Liver (tissue), 3 donors: ENCODE measurements around the gene ZNF223.

ENCODE experiments used
- GABPA ChIP-seq, 2 donors: IDR thresholded peaks in 1 of 2; conservative IDR thresholded peaks in 1 of 2; 2 replicates each; pipeline ENCODE4 v1.6.1; 2016; ENCODE audit warnings: antibody characterized with exemption in 2 of 2, mild to moderate bottlenecking in 1 of 2, moderate library complexity in 1 of 2
- JUND ChIP-seq, 2 donors: IDR thresholded peaks; 2 replicates each; pipeline ENCODE4 v1.6.1; 2016; ENCODE audit warnings: antibody characterized with exemption in 2 of 2
- NR2F2 ChIP-seq: IDR thresholded peaks from 2 replicates; pipeline ENCODE4 v1.6.1; 2016; ENCODE audit warnings: antibody characterized with exemption
- RAD21 ChIP-seq, 2 donors: IDR thresholded peaks; 2 replicates each; pipeline ENCODE4 v1.6.1; 2016; ENCODE audit warnings: antibody characterized with exemption in 2 of 2, mild to moderate bottlenecking in 2 of 2
- RXRA ChIP-seq, 2 donors: IDR thresholded peaks; 2 replicates each; pipeline ENCODE4 v1.6.1; 2017 to 2018; ENCODE audit warnings: antibody characterized with exemption in 2 of 2, mild to moderate bottlenecking in 1 of 2
- SP1 ChIP-seq: IDR thresholded peaks from 2 replicates; pipeline ENCODE4 v1.6.1; 2018; ENCODE audit warnings: antibody characterized with exemption, mild to moderate bottlenecking
- TAF1 ChIP-seq: conservative IDR thresholded peaks from 2 replicates; pipeline ENCODE4 v1.6.1; 2016; ENCODE audit warnings: antibody characterized with exemption, mild to moderate bottlenecking
- TF ChIP-seq, protein P1 (sequence below): fragments of 150-350 bp; IDR thresholded peaks from 2 replicates; pipeline ENCODE4 v1.5.1; 2017; ENCODE audit warnings: improper control_type of control experiment, low read depth, low read length; ENCODE audit not compliant: missing input control
- TF ChIP-seq, protein P2 (sequence below): IDR thresholded peaks from 2 replicates; pipeline ENCODE4 v1.6.1; 2016; ENCODE audit warnings: antibody characterized with exemption
- donor health status: healthy.
- donor health status: healthy.

DNA sequence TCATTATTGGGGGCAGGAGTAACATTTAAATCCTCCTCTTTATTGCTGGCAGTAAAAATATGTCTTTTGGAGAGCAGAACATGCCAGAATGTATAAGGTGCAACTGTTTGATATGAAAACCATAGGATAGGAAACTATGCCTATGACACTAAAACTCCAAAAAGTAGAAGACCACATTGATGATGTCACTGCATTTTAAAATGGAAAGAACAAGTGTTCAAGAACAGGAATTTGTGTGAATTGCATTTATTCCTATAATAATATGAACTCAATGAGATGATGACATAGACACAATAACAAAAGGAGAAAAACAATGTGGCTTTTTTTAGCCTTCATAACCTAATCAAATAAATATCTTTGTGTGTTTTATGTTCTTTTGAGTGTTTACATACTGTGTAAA, 57.6 kb downstream of the ZNF223 start:
- TF ChIP-seq, protein P1, sequence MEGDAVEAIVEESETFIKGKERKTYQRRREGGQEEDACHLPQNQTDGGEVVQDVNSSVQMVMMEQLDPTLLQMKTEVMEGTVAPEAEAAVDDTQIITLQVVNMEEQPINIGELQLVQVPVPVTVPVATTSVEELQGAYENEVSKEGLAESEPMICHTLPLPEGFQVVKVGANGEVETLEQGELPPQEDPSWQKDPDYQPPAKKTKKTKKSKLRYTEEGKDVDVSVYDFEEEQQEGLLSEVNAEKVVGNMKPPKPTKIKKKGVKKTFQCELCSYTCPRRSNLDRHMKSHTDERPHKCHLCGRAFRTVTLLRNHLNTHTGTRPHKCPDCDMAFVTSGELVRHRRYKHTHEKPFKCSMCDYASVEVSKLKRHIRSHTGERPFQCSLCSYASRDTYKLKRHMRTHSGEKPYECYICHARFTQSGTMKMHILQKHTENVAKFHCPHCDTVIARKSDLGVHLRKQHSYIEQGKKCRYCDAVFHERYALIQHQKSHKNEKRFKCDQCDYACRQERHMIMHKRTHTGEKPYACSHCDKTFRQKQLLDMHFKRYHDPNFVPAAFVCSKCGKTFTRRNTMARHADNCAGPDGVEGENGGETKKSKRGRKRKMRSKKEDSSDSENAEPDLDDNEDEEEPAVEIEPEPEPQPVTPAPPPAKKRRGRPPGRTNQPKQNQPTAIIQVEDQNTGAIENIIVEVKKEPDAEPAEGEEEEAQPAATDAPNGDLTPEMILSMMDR = no peak
- TF ChIP-seq JUND (IDR thresholded peaks at IDR 0.05) (no peak), RAD21 (IDR thresholded peaks at IDR 0.05) (no peak), NR2F2 (no peak), SP1 (no peak), TAF1 (no peak), RXRA (IDR thresholded peaks at IDR 0.05) (no peak), GABPA (IDR thresholded peaks at IDR 0.05 in 1 of 2, conservative IDR thresholded peaks at IDR 0.05 in 1 of 2) (no peak)
- TF ChIP-seq, protein P2, sequence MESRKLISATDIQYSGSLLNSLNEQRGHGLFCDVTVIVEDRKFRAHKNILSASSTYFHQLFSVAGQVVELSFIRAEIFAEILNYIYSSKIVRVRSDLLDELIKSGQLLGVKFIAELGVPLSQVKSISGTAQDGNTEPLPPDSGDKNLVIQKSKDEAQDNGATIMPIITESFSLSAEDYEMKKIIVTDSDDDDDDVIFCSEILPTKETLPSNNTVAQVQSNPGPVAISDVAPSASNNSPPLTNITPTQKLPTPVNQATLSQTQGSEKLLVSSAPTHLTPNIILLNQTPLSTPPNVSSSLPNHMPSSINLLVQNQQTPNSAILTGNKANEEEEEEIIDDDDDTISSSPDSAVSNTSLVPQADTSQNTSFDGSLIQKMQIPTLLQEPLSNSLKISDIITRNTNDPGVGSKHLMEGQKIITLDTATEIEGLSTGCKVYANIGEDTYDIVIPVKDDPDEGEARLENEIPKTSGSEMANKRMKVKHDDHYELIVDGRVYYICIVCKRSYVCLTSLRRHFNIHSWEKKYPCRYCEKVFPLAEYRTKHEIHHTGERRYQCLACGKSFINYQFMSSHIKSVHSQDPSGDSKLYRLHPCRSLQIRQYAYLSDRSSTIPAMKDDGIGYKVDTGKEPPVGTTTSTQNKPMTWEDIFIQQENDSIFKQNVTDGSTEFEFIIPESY = no peak
